ENCODE data around the gene OR51B2.
"Not testable (repeated sequence)": the region's sequence is repeated elsewhere in the genome, so short reads cannot be mapped to it uniquely, and the experiment has no call there.

Gene OR51B2

GRCh38 chr11:5324197-5324596 lies at the start of gene OR51B2:
Gene OR51B2 (minus strand): TSS chr11:5324297. CDS start chr11:5324297, 0 bp downstream.
- no peak for DNase-seq

DNA sequence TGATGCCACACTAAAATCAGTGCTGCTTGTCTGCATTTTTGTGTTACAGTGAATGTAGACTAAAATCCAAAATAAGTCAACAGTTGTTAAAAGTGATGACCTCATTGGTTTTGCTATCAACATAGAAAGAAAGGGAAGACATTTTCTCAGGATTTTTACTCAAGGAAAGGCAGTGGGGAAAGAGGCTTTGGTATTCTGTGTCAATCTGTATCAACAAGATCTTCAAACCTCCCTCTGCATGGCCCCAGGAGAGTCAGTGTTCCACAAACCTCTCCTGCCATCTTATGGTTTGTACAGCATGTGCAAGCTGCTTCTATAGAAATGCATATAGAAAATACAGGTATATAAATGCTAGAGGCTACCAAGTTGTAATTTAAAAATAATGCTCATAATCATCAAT lies 45.7 kb upstream of the OR51B2 start:
- DNase-seq = peak; percentile 63

- no peak for DNase-seq
Measured at GRCh38 chr11:5368502-5369043, 44.5 kb upstream of the OR51B2 start.

- DNase-seq = peak; percentile 89
Measured at GRCh38 chr11:5367448-5368074, 43.5 kb upstream of the OR51B2 start.

DNA sequence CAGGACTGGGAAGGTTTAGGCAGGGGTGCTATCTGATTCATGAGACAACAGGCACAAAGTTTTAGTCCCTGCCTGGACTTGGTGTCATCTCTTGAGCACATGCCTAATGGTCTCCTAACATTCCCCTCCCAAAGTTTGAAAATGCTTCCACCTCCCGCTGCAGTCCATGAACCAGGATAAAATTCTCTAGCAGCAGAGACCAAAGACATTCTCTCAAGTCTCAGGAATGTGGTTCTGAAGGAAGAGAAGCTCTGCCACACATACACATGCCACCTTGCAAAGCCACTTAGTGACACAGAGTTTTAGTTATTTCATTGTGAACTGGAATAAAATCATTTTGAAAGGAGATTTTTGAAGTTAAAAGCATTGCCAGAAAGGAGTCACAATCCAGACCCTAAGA lies 42.8 kb upstream of the OR51B2 start:
- peak; percentile 35 for DNase-seq

- DNase-seq = not testable (repeated sequence)
Measured at GRCh38 chr11:5366365-5366764, 42.3 kb upstream of the OR51B2 start.

- peak; percentile 88 for DNase-seq
Measured at GRCh38 chr11:5364214-5364613, 40.1 kb upstream of the OR51B2 start.

GRCh38 chr11:5363679-5364078 lies 39.6 kb upstream of the OR51B2 start:
- DNase-seq = peak; percentile 28

GRCh38 chr11:5362017-5362625 lies 38.0 kb upstream of the OR51B2 start:
- DNase-seq = no peak

DNA sequence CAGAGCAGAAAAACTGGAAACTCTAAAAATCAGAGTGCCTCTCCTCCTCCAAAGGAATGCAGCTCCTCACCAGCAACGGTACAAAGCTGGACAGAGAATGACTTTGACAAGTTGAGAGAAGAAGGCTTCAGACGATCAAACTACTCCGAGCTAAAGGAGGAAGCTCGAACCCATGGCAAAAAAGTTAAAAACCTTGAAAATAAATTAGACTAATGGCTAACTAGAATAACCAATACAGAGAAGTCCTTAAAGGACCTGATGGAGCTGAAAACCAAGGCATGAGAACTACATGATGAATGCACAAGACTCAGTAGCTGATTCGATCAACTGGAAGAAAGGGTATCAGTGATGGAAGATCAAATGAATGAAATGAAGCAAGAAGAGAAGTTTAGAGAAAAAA lies 31.9 kb upstream of the OR51B2 start:
- DNase-seq = not testable (repeated sequence)

DNA sequence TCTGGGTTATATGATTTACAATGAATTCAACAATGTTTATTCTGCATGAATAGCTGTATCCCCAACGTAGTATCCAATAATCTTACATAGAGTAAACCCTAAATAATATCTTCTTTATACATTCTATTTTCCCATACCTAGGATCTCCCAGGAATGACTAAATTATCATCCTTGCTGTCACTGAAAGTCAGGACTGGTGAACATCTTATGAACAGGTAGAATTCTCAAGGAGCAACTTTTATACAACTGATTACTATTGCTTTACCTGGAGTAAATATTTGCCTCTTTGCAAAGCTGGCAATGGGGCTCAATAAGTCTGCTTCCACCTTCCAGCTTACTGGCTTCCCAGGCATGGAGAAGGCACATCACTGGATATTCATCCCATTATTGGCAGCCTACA lies 27.1 kb upstream of the OR51B2 start, which contains the start of gene OR51B6:
TSS of gene OR51B6 (plus strand) at position 301 of the 400 bp plus-strand sequence. CDS start at position 301, 0 bp downstream.
- no peak for DNase-seq

GRCh38 chr11:5349550-5349949 lies 25.5 kb upstream of the OR51B2 start:
- DNase-seq = no peak

DNA sequence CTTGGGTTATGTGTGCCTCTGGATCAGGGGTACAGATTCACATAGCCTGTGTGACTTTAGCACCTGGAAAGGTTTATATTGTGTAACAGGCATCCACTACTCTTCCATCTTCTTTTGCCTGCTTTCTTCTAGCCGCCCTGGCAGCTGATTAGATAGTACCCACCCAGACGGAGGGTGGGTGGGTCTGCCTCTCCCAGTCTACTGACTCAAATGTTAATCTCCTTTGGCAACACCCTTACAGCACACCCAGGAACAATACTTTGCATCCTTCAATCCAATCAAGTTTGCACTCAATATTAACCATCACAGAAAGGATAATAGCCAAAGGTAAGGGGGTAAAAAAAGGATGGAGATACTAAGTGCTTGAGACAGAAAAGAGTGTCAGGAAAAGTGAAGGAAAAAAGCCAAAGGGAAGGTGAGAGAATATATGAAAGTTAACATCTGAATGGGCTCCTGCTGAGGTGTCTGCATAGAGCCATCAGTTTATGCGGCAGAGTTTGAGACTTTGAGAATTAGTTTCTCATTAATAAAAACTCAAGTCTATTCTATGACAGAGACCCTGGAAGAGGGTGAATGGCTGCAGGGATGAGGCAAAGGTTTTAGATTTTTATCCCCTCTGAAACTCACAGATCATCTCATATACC lies 24.6 kb upstream of the OR51B2 start:
- DNase-seq = no peak

DNA sequence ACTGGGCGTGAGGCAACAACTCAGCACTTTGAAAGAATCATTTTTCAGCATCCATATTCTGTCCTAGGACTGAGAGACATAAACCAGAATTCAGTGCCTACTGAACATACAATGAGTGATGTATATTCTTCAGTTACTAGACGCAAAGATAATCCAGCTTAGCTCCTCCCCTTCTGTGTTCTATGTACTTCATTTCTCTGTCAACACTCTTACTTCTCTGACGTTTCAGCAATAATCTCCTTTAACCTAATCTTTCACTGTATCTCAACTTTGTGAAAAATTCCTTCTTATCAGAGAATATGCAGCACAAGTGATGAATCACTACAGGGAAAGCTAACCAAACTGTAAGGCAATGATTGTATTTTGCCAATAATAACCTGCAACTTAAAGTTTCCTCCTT lies 21.7 kb upstream of the OR51B2 start:
- no peak for DNase-seq

- DNase-seq = no peak
Measured at GRCh38 chr11:5343474-5344335, 19.6 kb upstream of the OR51B2 start, which contains the start of gene OR51B5. Gene OR51B5 (minus strand): TSS chr11:5343524. CDS start chr11:5343524, 0 bp downstream.

- DNase-seq = no peak
Measured at GRCh38 chr11:5339771-5340322, 15.8 kb upstream of the OR51B2 start.

- not testable (repeated sequence) for DNase-seq
Measured at GRCh38 chr11:5337253-5337652, 13.2 kb upstream of the OR51B2 start.

- DNase-seq = peak; percentile 9
Measured at GRCh38 chr11:5336331-5336730, 12.2 kb upstream of the OR51B2 start.

DNA sequence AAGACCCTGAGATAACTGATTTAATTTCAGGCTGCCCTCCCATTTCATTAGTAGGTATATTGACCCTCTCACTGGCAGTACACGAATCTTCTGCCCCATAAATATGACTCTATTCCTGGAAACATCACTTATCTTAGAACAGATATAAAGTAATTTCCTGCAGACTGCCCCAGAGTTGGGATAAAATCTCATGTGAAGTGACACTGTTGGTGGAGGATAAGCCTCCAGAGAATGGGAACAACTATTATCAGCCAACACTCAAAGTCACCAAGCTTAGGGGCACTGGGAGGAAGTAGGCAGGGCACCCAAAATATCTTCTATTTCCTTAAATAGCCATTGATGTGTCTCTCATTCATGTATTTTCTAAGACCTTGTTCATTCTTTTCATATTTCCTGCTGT lies 11.1 kb upstream of the OR51B2 start:
- no peak for DNase-seq

GRCh38 chr11:5317292-5317691 lies 6.8 kb downstream of the OR51B2 start:
- DNase-seq = no peak

GRCh38 chr11:5313326-5314023 lies 10.6 kb downstream of the OR51B2 start:
- not testable (repeated sequence) for DNase-seq

DNA sequence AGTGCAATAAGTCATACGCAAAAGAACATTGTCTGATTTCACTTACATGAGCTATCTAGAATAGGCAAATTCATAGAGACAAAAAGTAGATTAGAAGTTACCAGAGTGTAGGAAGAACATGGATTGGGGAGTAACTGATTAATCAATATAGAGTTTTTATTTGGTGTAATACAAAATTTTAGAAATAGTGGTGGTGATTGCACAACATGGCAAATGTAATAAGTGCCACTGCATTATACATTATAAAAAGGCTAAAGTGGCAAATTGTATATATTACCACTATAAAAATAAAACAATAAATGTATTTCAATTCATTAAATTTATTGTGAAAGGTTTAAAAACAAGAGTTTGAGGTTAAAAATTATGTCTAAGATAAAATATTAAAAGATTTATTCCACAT lies 13.7 kb downstream of the OR51B2 start:
- no peak for DNase-seq
